Astrocyte (in vitro differentiated cells and primary cell): ENCODE measurements around the gene PAXIP1. TPM values are rescaled to one million over a fixed set of nuclear protein-coding genes. Genes with fewer than 3 reads are reported as not detected.

Experiments used
- DNase-seq: peaks from one replicate; pipeline ENCODE4 v3.0.0-alpha.2; 2010; ENCODE audit warnings: low read depth
- FAIRE-seq: peaks from 2 replicates; lab custom pipeline; 2011; peaks lifted over from hg19 to GRCh38; lab: Jason Lieb, UNC
- H2AFZ ChIP-seq: 2 replicates; pipeline ENCODE4 v1.6.0; 2012; ENCODE audit warnings: low read depth, low read length, inconsistent platforms
- H3K27ac ChIP-seq: 2 replicates; pipeline ENCODE4 v1.5.1; 2011; ENCODE audit warnings: low read depth, low read length, inconsistent platforms
- H3K27me3 ChIP-seq: 2 replicates; pipeline ENCODE4 v1.6.0; 2011; ENCODE audit warnings: low read length, inconsistent platforms; ENCODE audit not compliant: insufficient read depth
- H3K36me3 ChIP-seq: 2 replicates; pipeline ENCODE4 v1.5.1; 2011; ENCODE audit warnings: low read length, inconsistent platforms; ENCODE audit not compliant: insufficient read depth
- H3K4me1 ChIP-seq: 2 replicates; pipeline ENCODE4 v1.5.1; 2011; ENCODE audit warnings: low read length, inconsistent platforms; ENCODE audit not compliant: insufficient read depth
- H3K4me2 ChIP-seq: 2 replicates; pipeline ENCODE4 v1.6.0; 2012; ENCODE audit warnings: low read length, inconsistent platforms
- H3K4me3 ChIP-seq: 2 replicates; pipeline ENCODE4 v1.5.1; 2011; ENCODE audit warnings: low read depth, mild to moderate bottlenecking, low read length, inconsistent platforms; ENCODE audit not compliant: insufficient read depth
- H3K79me2 ChIP-seq: 2 replicates; pipeline ENCODE4 v1.6.0; 2012; ENCODE audit warnings: mild to moderate bottlenecking, low read length, inconsistent platforms; ENCODE audit not compliant: insufficient read depth
- H3K9ac ChIP-seq: 2 replicates; pipeline ENCODE4 v1.6.0; 2012; ENCODE audit warnings: mild to moderate bottlenecking, low read length, inconsistent platforms
- H3K9me3 ChIP-seq: 2 replicates; pipeline ENCODE4 v1.5.1; 2012; ENCODE audit warnings: low read depth, mild to moderate bottlenecking, low read length, inconsistent platforms; ENCODE audit not compliant: insufficient read depth
- H4K20me1 ChIP-seq: 2 replicates; pipeline ENCODE4 v1.6.0; 2012; ENCODE audit warnings: low read length, inconsistent platforms; ENCODE audit not compliant: insufficient read depth
- H3K27ac Mint-ChIP-seq: one replicate; pipeline ENCODE4 v1.8.0; 2021; ENCODE audit warnings: mild to moderate bottlenecking, mixed read lengths; ENCODE audit not compliant: unreplicated experiment
- H3K27me3 Mint-ChIP-seq: one replicate; pipeline ENCODE4 v1.8.0; 2021; ENCODE audit warnings: low read depth, mixed read lengths; ENCODE audit not compliant: unreplicated experiment
- H3K36me3 Mint-ChIP-seq: one replicate; pipeline ENCODE4 v1.8.0; 2021; ENCODE audit warnings: low read depth, mixed read lengths; ENCODE audit not compliant: unreplicated experiment
- H3K4me1 Mint-ChIP-seq: one replicate; pipeline ENCODE4 v1.8.0; 2021; ENCODE audit warnings: low read depth, mixed read lengths; ENCODE audit not compliant: unreplicated experiment
- H3K4me3 Mint-ChIP-seq: one replicate; pipeline ENCODE4 v1.8.0; 2021; ENCODE audit warnings: mild to moderate bottlenecking, moderate library complexity, mixed read lengths; ENCODE audit not compliant: unreplicated experiment
- H3K9me3 Mint-ChIP-seq: one replicate; pipeline ENCODE4 v1.8.0; 2021; ENCODE audit warnings: mild to moderate bottlenecking, mixed read lengths; ENCODE audit not compliant: unreplicated experiment
- CTCF ChIP-seq: IDR thresholded peaks from 2 replicates; pipeline ENCODE4 v1.5.1; 2011; ENCODE audit warnings: low read depth, mild to moderate bottlenecking, inconsistent platforms, low read length, moderate library complexity; ENCODE audit not compliant: insufficient read depth
- EZH2 ChIP-seq: IDR thresholded peaks from 2 replicates; pipeline ENCODE4 v1.6.1; 2012; ENCODE audit warnings: mild to moderate bottlenecking, low read length, inconsistent platforms; ENCODE audit not compliant: insufficient read depth
- total RNA-seq: library from RNA; stranded (reverse); gene quantifications from 2 replicates; pipeline ENCODE4 v1.2.1, GENCODE V29; 2021

The PAXIP1 gene
- total RNA-seq, 1 donor from 2014 or later = 12.7 TPM

- peak; percentile 42 for TF ChIP-seq CTCF
- TF ChIP-seq EZH2 = no peak
- H3K79me2 ChIP-seq = peaks cover 3% of the 10 kb centered on the region
- DNase-seq = no peak
- no peak overlapping the region for H3K4me3 ChIP-seq
- no peak for FAIRE-seq
- H3K4me1 Mint-ChIP-seq = peaks cover 3% of the 10 kb centered on the region
- H3K4me2 ChIP-seq = no peak overlapping the region
- H3K27me3 Mint-ChIP-seq = peaks cover 2% of the 10 kb centered on the region
- peaks cover 2% of the 10 kb centered on the region for H3K36me3 Mint-ChIP-seq
- H3K27ac ChIP-seq = no peak overlapping the region
- H2AFZ ChIP-seq = no peak overlapping the region
- no peak overlapping the region for H3K27ac Mint-ChIP-seq
- no peak overlapping the region for H3K4me3 Mint-ChIP-seq
- no peaks in the 10 kb centered on the region for H3K9me3 ChIP-seq
- H3K9me3 Mint-ChIP-seq = peaks cover 3% of the 10 kb centered on the region
- no peaks in the 10 kb centered on the region for H4K20me1 ChIP-seq
- no peak overlapping the region for H3K9ac ChIP-seq
- H3K4me1 ChIP-seq = no peaks in the 10 kb centered on the region
- H3K36me3 ChIP-seq = no peaks in the 10 kb centered on the region
- H3K27me3 ChIP-seq = no peaks in the 10 kb centered on the region
These were observed 6.7 kb upstream of the PAXIP1 start for GRCh38 chr7:155009570-155010157.

GRCh38 chr7:155007947-155008346 is 5.0 kb upstream of the PAXIP1 start:
- H3K27me3 ChIP-seq = no peaks in the 10 kb centered on the region
- H3K79me2 ChIP-seq = peaks cover 13% of the 10 kb centered on the region
- peaks cover 2% of the 10 kb centered on the region for H3K27me3 Mint-ChIP-seq
- peaks cover 3% of the 10 kb centered on the region for H3K4me1 Mint-ChIP-seq
- peaks cover 2% of the 10 kb centered on the region for H3K36me3 Mint-ChIP-seq
- no peaks in the 10 kb centered on the region for H3K36me3 ChIP-seq
- no peak overlapping the region for H3K4me3 ChIP-seq
- H3K4me1 ChIP-seq = no peaks in the 10 kb centered on the region
- no peak overlapping the region for H3K27ac ChIP-seq
- peak; percentile 18 for TF ChIP-seq CTCF
- TF ChIP-seq EZH2 = no peak
- no peak for FAIRE-seq
- H4K20me1 ChIP-seq = no peaks in the 10 kb centered on the region
- H3K4me2 ChIP-seq = no peak overlapping the region
- DNase-seq = no peak
- no peak overlapping the region for H2AFZ ChIP-seq
- H3K9me3 ChIP-seq = no peaks in the 10 kb centered on the region
- no peak overlapping the region for H3K4me3 Mint-ChIP-seq
- H3K9me3 Mint-ChIP-seq = peaks cover 3% of the 10 kb centered on the region
- no peak overlapping the region for H3K27ac Mint-ChIP-seq
- H3K9ac ChIP-seq = no peak overlapping the region

- peak overlapping the region; percentile 94 for H3K27ac Mint-ChIP-seq
- peaks cover 26% of the 10 kb centered on the region for H4K20me1 ChIP-seq
- H3K27ac ChIP-seq = peak overlapping the region; percentile 94
- peak overlapping the region; percentile 93 for H3K9ac ChIP-seq
- no peaks in the 10 kb centered on the region for H3K27me3 Mint-ChIP-seq
- H3K9me3 Mint-ChIP-seq = no peaks in the 10 kb centered on the region
- H3K36me3 ChIP-seq = no peaks in the 10 kb centered on the region
- H3K79me2 ChIP-seq = peaks cover 45% of the 10 kb centered on the region
- peak; percentile 46 for DNase-seq
- no peak for FAIRE-seq
- no peaks in the 10 kb centered on the region for H3K27me3 ChIP-seq
- H3K4me3 Mint-ChIP-seq = peak overlapping the region; percentile 95
- peak overlapping the region; percentile 95 for H3K4me2 ChIP-seq
- peak overlapping the region; percentile 72 for H3K4me3 ChIP-seq
- H3K9me3 ChIP-seq = no peaks in the 10 kb centered on the region
- peaks cover 3% of the 10 kb centered on the region for H3K4me1 ChIP-seq
- TF ChIP-seq CTCF (no peak), EZH2 (no peak)
- peak overlapping the region; percentile 90 for H2AFZ ChIP-seq
- H3K4me1 Mint-ChIP-seq = no peaks in the 10 kb centered on the region
- H3K36me3 Mint-ChIP-seq = peaks cover 1% of the 10 kb centered on the region
These were observed 671 bp upstream of the PAXIP1 start for GRCh38 chr7:155003376-155004214.
